GM12865 (cell line): ENCODE results near the gene BRF1.
"Not testable (repeated sequence)": the region's sequence is repeated elsewhere in the genome, so short reads cannot be mapped to it uniquely, and the experiment has no call there.

Source experiments
- DNase-seq: peaks from one replicate; pipeline ENCODE4 v3.0.0; 2010; ENCODE audit warnings: low read depth
- H3K4me3 ChIP-seq: 2 replicates; pipeline ENCODE4 v1.5.1; 2011; ENCODE audit warnings: mild to moderate bottlenecking, low read depth, low read length, control low read depth
- CTCF ChIP-seq: IDR thresholded peaks from 2 replicates; pipeline ENCODE4 v1.5.1; 2011; ENCODE audit warnings: low read length, control low read depth, low read depth, inconsistent platforms; ENCODE audit not compliant: insufficient read depth; ENCODE audit errors: missing control alignments

Gene BRF1

GRCh38 chr14:105307052-105307727, 6.4 kb upstream of the BRF1 start:
- H3K4me3 ChIP-seq: no peak overlapping the region
- DNase-seq: no peak
- TF ChIP-seq CTCF: no peak

GRCh38 chr14:105305791-105306190, 5.0 kb upstream of the BRF1 start:
- no peak for TF ChIP-seq CTCF
- no peak overlapping the region for H3K4me3 ChIP-seq
- DNase-seq: no peak

GRCh38 chr14:105305345-105305744, 4.5 kb upstream of the BRF1 start:
- no peak overlapping the region for H3K4me3 ChIP-seq
- DNase-seq: no peak
- no peak for TF ChIP-seq CTCF

GRCh38 chr14:105304565-105304964, 3.8 kb upstream of the BRF1 start:
- no peak overlapping the region for H3K4me3 ChIP-seq
- DNase-seq: no peak
- no peak for TF ChIP-seq CTCF

- no peak overlapping the region for H3K4me3 ChIP-seq
- DNase-seq: no peak
- no peak for TF ChIP-seq CTCF
These were observed 3.1 kb upstream of the BRF1 start for GRCh38 chr14:105303949-105304348.

- H3K4me3 ChIP-seq, DNase-seq: not testable (repeated sequence)
These were observed 1.1 kb upstream of the BRF1 start for GRCh38 chr14:105301915-105302249.

- H3K4me3 ChIP-seq: peak overlapping the region; percentile 95
- peak; percentile 97 for DNase-seq
- no peak for TF ChIP-seq CTCF
These were observed 508 bp upstream of the BRF1 start for GRCh38 chr14:105301103-105301914.
